K562 (cell line): ENCODE data around the gene C1orf174. TPM values are rescaled to one million over a fixed set of nuclear protein-coding genes. Genes with fewer than 3 reads are reported as not detected.

ENCODE experiments used
- FOXK2 ChIP-seq, 2 experiments: fragments of 450-650 bp; IDR thresholded peaks in 1 of 2; conservative IDR thresholded peaks in 1 of 2; 2 replicates each; pipeline ENCODE4 v1.6.1; 2016; ENCODE audit warnings: low read depth in 2 of 2, mild to moderate bottlenecking in 1 of 2
- HDAC6 ChIP-seq: IDR thresholded peaks from 2 replicates; pipeline ENCODE4 v1.6.1; 2012; ENCODE audit warnings: low read depth, mild to moderate bottlenecking, control low read depth, inconsistent platforms, low read length, moderate library complexity
- L3MBTL2 ChIP-seq: fragments of 450-650 bp; IDR thresholded peaks from 2 replicates; pipeline ENCODE4 v1.6.1; 2016; ENCODE audit warnings: mild to moderate bottlenecking, moderate library complexity
- MBD1 ChIP-seq: fragments of 250-450 bp; sonication (Bioruptor Pico); IDR thresholded peaks from 2 replicates; pipeline ENCODE4 v1.8.0; 2022; ENCODE audit warnings: inconsistent platforms
- MNT ChIP-seq, 2 experiments: fragments of 450-650 bp; conservative IDR thresholded peaks; 2 replicates each; pipeline ENCODE4 v1.6.1; 2017; ENCODE audit warnings: mild to moderate bottlenecking in 2 of 2, moderate library complexity in 2 of 2
- NFE2 ChIP-seq: IDR thresholded peaks from 2 replicates; pipeline ENCODE4 v1.6.1; 2014; ENCODE audit warnings: antibody characterized with exemption, low read depth
- NR0B1 ChIP-seq: fragments of 450-650 bp; IDR thresholded peaks from one replicate; pipeline ENCODE4 v1.6.1; 2018; ENCODE audit warnings: mild to moderate bottlenecking, moderate library complexity; ENCODE audit not compliant: partially characterized antibody
- NR2F6 ChIP-seq: fragments of 450-650 bp; formaldehyde crosslinking; IDR thresholded peaks from 2 replicates; pipeline ENCODE4 v1.4.0; 2020; ENCODE audit warnings: mild to moderate bottlenecking
- OTX1 ChIP-seq: fragments of 450-650 bp; formaldehyde crosslinking; IDR thresholded peaks from 2 replicates; pipeline ENCODE4 v1.4.0; 2022; ENCODE audit warnings: mild to moderate bottlenecking
- RHOXF2B ChIP-seq: fragments of 250-450 bp; sonication (Bioruptor Pico); conservative IDR thresholded peaks from 2 replicates; pipeline ENCODE4 v1.5.1; 2021
- SMAD2 ChIP-seq: fragments of 150-350 bp; IDR thresholded peaks from 2 replicates; pipeline ENCODE4 v1.6.1; 2014; ENCODE audit warnings: low read depth, mild to moderate bottlenecking, low read length
- SMAD4 ChIP-seq: fragments of 250-450 bp; sonication (Bioruptor Pico); conservative IDR thresholded peaks from 2 replicates; pipeline ENCODE4 v1.8.0; 2021; ENCODE audit warnings: inconsistent platforms, mild to moderate bottlenecking, moderate library complexity
- SMARCA5 ChIP-seq: fragments of 450-650 bp; IDR thresholded peaks from 2 replicates; pipeline ENCODE4 v1.6.1; 2016
- SMARCC2 ChIP-seq: fragments of 450-650 bp; IDR thresholded peaks from 2 replicates; pipeline ENCODE4 v1.6.1; 2017; ENCODE audit warnings: antibody characterized with exemption, moderate library complexity, mild to moderate bottlenecking, low read depth
- TCF3 ChIP-seq: sonication (generic); formaldehyde crosslinking; IDR thresholded peaks from 2 replicates; pipeline ENCODE4 v1.4.0; 2020; ENCODE audit warnings: mild to moderate bottlenecking, missing genetic modification reagents
- USF1 ChIP-seq: sonication (generic); formaldehyde crosslinking; IDR thresholded peaks from 2 replicates; pipeline ENCODE4 v1.9.0; 2022; ENCODE audit warnings: mild to moderate bottlenecking, missing genetic modification reagents
- ZBED1 ChIP-seq: IDR thresholded peaks from 2 replicates; pipeline ENCODE4 v1.6.1; 2014
- ZBTB8A ChIP-seq: fragments of 450-650 bp; IDR thresholded peaks from 2 replicates; pipeline ENCODE4 v1.6.1; 2018; ENCODE audit warnings: mild to moderate bottlenecking, moderate library complexity; ENCODE audit not compliant: partially characterized antibody
- ZNF212 ChIP-seq: fragments of 450-650 bp; formaldehyde crosslinking; IDR thresholded peaks from 2 replicates; pipeline ENCODE4 v1.4.0; 2020; ENCODE audit warnings: mild to moderate bottlenecking
- ZNF589 ChIP-seq: fragments of 200-800 bp; sonication (Bioruptor generic); IDR thresholded peaks from 2 replicates; pipeline ENCODE4 v1.6.1; 2016; ENCODE audit warnings: low read depth, missing genetic modification characterization, missing compliant biosample characterization
- ZNF639 ChIP-seq, 2 experiments: fragments of 200-800 bp in 1 of 2; sonication (Bioruptor generic) in 1 of 2; sonication (generic) in 1 of 2; formaldehyde crosslinking in 1 of 2; IDR thresholded peaks in 1 of 2; conservative IDR thresholded peaks in 1 of 2; 2 replicates each; pipeline versions ENCODE4 v1.5.0 to v1.6.1; 2016 to 2020; ENCODE audit warnings: missing compliant biosample characterization in 1 of 2, missing genetic modification characterization in 1 of 2, missing genetic modification reagents in 1 of 2
- ZNF699 ChIP-seq: fragments of 250-450 bp; sonication (Bioruptor Pico); IDR thresholded peaks from 2 replicates; pipeline ENCODE4 v1.8.0; 2021; ENCODE audit warnings: mild to moderate bottlenecking, moderate library complexity; ENCODE audit not compliant: insufficient replicate concordance
- ZNF780A ChIP-seq: fragments of 250-450 bp; sonication (Bioruptor Pico); IDR thresholded peaks from 2 replicates; pipeline ENCODE4 v1.5.0; 2021; ENCODE audit warnings: mild to moderate bottlenecking
- polyA plus RNA-seq, 8 experiments: library from polyadenylated mRNA; depleted of rRNA in 4 of 8; stranded (reverse) in 5 of 8; unstranded in 3 of 8; fragments of >200 nt; fragmentation: Nextera tagmentation in 2 of 8; fragmentation: Illumina TruSeq in 1 of 8; extraction: Ambion mirVana in 2 of 8; extraction: Trizol in 1 of 8; gene quantifications; 2 replicates each; pipeline versions ENCODE4 v1.2.1 to v1.2.3, GENCODE V29; 2011 to 2014; ENCODE audit warnings: inconsistent platforms in 1 of 8, missing spikeins in 1 of 8
- total RNA-seq, 7 experiments: library from RNA; depleted of rRNA in 6 of 7; stranded (reverse); fragments of >200 nt in 6 of 7; fragmentation: Illumina TruSeq in 2 of 7; extraction: Trizol in 2 of 7; gene quantifications; 2 replicates each; pipeline versions ENCODE4 v1.2.1 to v1.2.3, GENCODE V29; 2011 to 2021; ENCODE audit warnings: low replicate concordance in 1 of 7

Gene C1orf174
- total and polyA plus RNA-seq, 9 of the 15 experiments (the other 6 are each of a cell fraction or from before 2014, with no cell fraction given), result 38.5 to 64.9 (median 45.4) TPM

GRCh38 chr1:3900969-3901529, 977 bp upstream of the C1orf174 start (continued):
- no peak for TF ChIP-seq ZNF589 (CRISPR knock-in tag)
- TF ChIP-seq OTX1 (CRISPR knock-in tag), result no peak
- TF ChIP-seq HDAC6, result no peak
- no peak for TF ChIP-seq ZNF780A (CRISPR knock-in tag)
- no peak for TF ChIP-seq SMARCC2
- no peak for TF ChIP-seq ZBED1
- no peak for TF ChIP-seq ZNF699 (CRISPR knock-in tag)
- 0 out of 2 replicates have a peak, but pooled peaks have one; percentile 13 for TF ChIP-seq NFE2
- no peak for TF ChIP-seq SMAD2
- TF ChIP-seq RHOXF2B (CRISPR knock-in tag), result no peak
- no peak for TF ChIP-seq SMARCA5
- no peak for TF ChIP-seq ZNF639 (CRISPR knock-in tag; conservative IDR thresholded peaks at IDR 0.05 in 1 of 2, IDR thresholded peaks at IDR 0.05 in 1 of 2)
- peak; percentile 77 for TF ChIP-seq L3MBTL2
- no peak for TF ChIP-seq USF1 (CRISPR knock-in tag)
- TF ChIP-seq ZBTB8A, result no peak
- no peak for TF ChIP-seq ZNF212 (CRISPR knock-in tag)
- TF ChIP-seq TCF3, result no peak
- peak; percentile 90 to 91 for TF ChIP-seq FOXK2 (conservative IDR thresholded peaks at IDR 0.05 in 1 of 2, IDR thresholded peaks at IDR 0.05 in 1 of 2; ENCODE audit: low read depth in 2 of 2)
- TF ChIP-seq MNT (conservative IDR thresholded peaks at IDR 0.05), result peak; percentile 88 to 95
- TF ChIP-seq NR2F6 (CRISPR knock-in tag), result no peak
- no peak for TF ChIP-seq NR0B1
- TF ChIP-seq SMAD4, result no peak
- no peak for TF ChIP-seq MBD1 (CRISPR knock-in tag)
